ENCODE data around the gene DMP1. TPM values are rescaled to one million over a fixed set of nuclear protein-coding genes. Genes with fewer than 3 reads are reported as not detected.

DMP1 gene
- total RNA-seq = not detected in 2 replicates

- DNase-seq (ENCODE audit: low read depth in 2 of 2) = no peak
These were observed at the start of gene DMP1 for GRCh38 chr4:87649980-87650379. Gene DMP1, plus strand, starts transcription at chr4:87650280. Its CDS starts 6,213 bp downstream, at chr4:87656493.

GRCh38 chr4:87601361-87601760 is 48.7 kb upstream of the DMP1 start:
- no peak for DNase-seq (ENCODE audit: low read depth in 2 of 2)

- no peak for DNase-seq (ENCODE audit: low read depth in 2 of 2)
These were observed 41.9 kb upstream of the DMP1 start, which contains the start of gene DSPP for GRCh38 chr4:87608229-87608628. Gene DSPP, plus strand, starts transcription at chr4:87608529. Its CDS starts 2,380 bp downstream, at chr4:87610909.

- no peak for DNase-seq (ENCODE audit: low read depth in 2 of 2)
These were observed 35.7 kb upstream of the DMP1 start for GRCh38 chr4:87614292-87614890.

- no peak for DNase-seq (ENCODE audit: low read depth in 2 of 2)
These were observed 33.8 kb upstream of the DMP1 start for GRCh38 chr4:87616268-87616667.

- no peak for DNase-seq (ENCODE audit: low read depth in 2 of 2)
These were observed 30.0 kb upstream of the DMP1 start for GRCh38 chr4:87620086-87620485.

- no peak for DNase-seq (ENCODE audit: low read depth in 2 of 2)
These were observed 29.6 kb upstream of the DMP1 start for GRCh38 chr4:87620491-87620890.

GRCh38 chr4:87622303-87622702 is 27.8 kb upstream of the DMP1 start:
- DNase-seq (ENCODE audit: low read depth in 2 of 2) = no peak

GRCh38 chr4:87624698-87625097 is 25.4 kb upstream of the DMP1 start:
- no peak for DNase-seq (ENCODE audit: low read depth in 2 of 2)

- no peak for DNase-seq (ENCODE audit: low read depth in 2 of 2)
These were observed 18.4 kb upstream of the DMP1 start for GRCh38 chr4:87631668-87632067.

- DNase-seq (ENCODE audit: low read depth in 2 of 2) = peak in 1 of 2 donors; percentile 9
These were observed 17.6 kb upstream of the DMP1 start for GRCh38 chr4:87632469-87632868.

GRCh38 chr4:87633243-87633642 is 16.8 kb upstream of the DMP1 start:
- peak in 1 of 2 donors; percentile 60 for DNase-seq (ENCODE audit: low read depth in 2 of 2)

GRCh38 chr4:87644286-87644685 is 5.8 kb upstream of the DMP1 start:
- no peak for DNase-seq (ENCODE audit: low read depth in 2 of 2)

- no peak for DNase-seq (ENCODE audit: low read depth in 2 of 2)
These were observed 858 bp downstream of the DMP1 start for GRCh38 chr4:87650938-87651337.

GRCh38 chr4:87651941-87652340 is 1.9 kb downstream of the DMP1 start:
- no peak for DNase-seq (ENCODE audit: low read depth in 2 of 2)

GRCh38 chr4:87654487-87655044 is 4.5 kb downstream of the DMP1 start:
- no peak for DNase-seq (ENCODE audit: low read depth in 2 of 2)

- DNase-seq (ENCODE audit: low read depth in 2 of 2) = peak; percentile 12 to 89
These were observed 7.4 kb downstream of the DMP1 start for GRCh38 chr4:87657525-87657924.

GRCh38 chr4:87659247-87659931 is 9.3 kb downstream of the DMP1 start:
- DNase-seq (ENCODE audit: low read depth in 2 of 2) = peak in 1 of 2 donors; percentile 48

- no peak for DNase-seq (ENCODE audit: low read depth in 2 of 2)
These were observed 12.8 kb downstream of the DMP1 start for GRCh38 chr4:87662871-87663270.

- no peak for DNase-seq (ENCODE audit: low read depth in 2 of 2)
These were observed 19.3 kb downstream of the DMP1 start for GRCh38 chr4:87669373-87669772.

GRCh38 chr4:87677731-87678130 is 27.7 kb downstream of the DMP1 start:
- no peak for DNase-seq (ENCODE audit: low read depth in 2 of 2)

GRCh38 chr4:87679449-87680169 is 29.5 kb downstream of the DMP1 start:
- DNase-seq (ENCODE audit: low read depth in 2 of 2) = peak; percentile 32 to 56
